ENCODE results near the gene KCNH5.
"Not testable (repeated sequence)": the region's sequence is repeated elsewhere in the genome, so short reads cannot be mapped to it uniquely, and the experiment has no call there.

The KCNH5 gene

GRCh38 chr14:62796431-62796830, 248.8 kb downstream of the KCNH5 start:
- Histone ChIP-seq H3K4me1 (ENCODE audit: insufficient read depth, low read length) (no peaks in the 10 kb centered on the region), H3K27me3 (ENCODE audit: control insufficient read depth in 1 of 2, insufficient read depth in 2 of 2, low read length in 2 of 2) (no peaks in the 10 kb centered on the region), H3K36me3 (ENCODE audit: insufficient read depth, low read length) (no peaks in the 10 kb centered on the region), H3K9ac (ENCODE audit: low read length) (no peak overlapping the region), H3K27ac (ENCODE audit: low read depth, low read length) (no peak overlapping the region), H3K4me3 (ENCODE audit: low read depth in 1 of 2, low read length in 2 of 2) (no peak overlapping the region), H3K9me3 (ENCODE audit: low read length) (no peaks in the 10 kb centered on the region)

GRCh38 chr14:62792578-62792977, 252.7 kb downstream of the KCNH5 start:
- Histone ChIP-seq H3K9me3 (ENCODE audit: low read length) (no peaks in the 10 kb centered on the region), H3K27ac (ENCODE audit: low read depth, low read length) (no peak overlapping the region), H3K4me1 (ENCODE audit: insufficient read depth, low read length) (no peaks in the 10 kb centered on the region), H3K9ac (ENCODE audit: low read length) (no peak overlapping the region), H3K36me3 (ENCODE audit: insufficient read depth, low read length) (no peaks in the 10 kb centered on the region), H3K27me3 (ENCODE audit: control insufficient read depth in 1 of 2, insufficient read depth in 2 of 2, low read length in 2 of 2) (no peaks in the 10 kb centered on the region), H3K4me3 (ENCODE audit: low read depth in 1 of 2, low read length in 2 of 2) (no peak overlapping the region)

- H3K4me1 ChIP-seq (ENCODE audit: insufficient read depth, low read length); H3K27ac ChIP-seq (ENCODE audit: low read depth, low read length); H3K9ac ChIP-seq (ENCODE audit: low read length); H3K36me3 ChIP-seq (ENCODE audit: insufficient read depth, low read length); H3K27me3 ChIP-seq (ENCODE audit: control insufficient read depth in 1 of 2, insufficient read depth in 2 of 2, low read length in 2 of 2); H3K4me3 ChIP-seq (ENCODE audit: low read depth in 1 of 2, low read length in 2 of 2); H3K9me3 ChIP-seq (ENCODE audit: low read length): not testable (repeated sequence)
These were observed 263.9 kb downstream of the KCNH5 start for GRCh38 chr14:62781328-62781727.

GRCh38 chr14:62778852-62779251, 266.4 kb downstream of the KCNH5 start:
- H3K4me1 ChIP-seq (ENCODE audit: insufficient read depth, low read length), result no peaks in the 10 kb centered on the region
- no peaks in the 10 kb centered on the region for H3K27me3 ChIP-seq (ENCODE audit: control insufficient read depth in 1 of 2, insufficient read depth in 2 of 2, low read length in 2 of 2)
- H3K9ac ChIP-seq (ENCODE audit: low read length), result no peak overlapping the region
- no peaks in the 10 kb centered on the region for H3K9me3 ChIP-seq (ENCODE audit: low read length)
- H3K27ac ChIP-seq (ENCODE audit: low read depth, low read length), result no peak overlapping the region
- H3K36me3 ChIP-seq (ENCODE audit: insufficient read depth, low read length), result no peaks in the 10 kb centered on the region
- no peak overlapping the region for H3K4me3 ChIP-seq (ENCODE audit: low read depth in 1 of 2, low read length in 2 of 2)

GRCh38 chr14:62778310-62778709, 266.9 kb downstream of the KCNH5 start:
- H3K27ac ChIP-seq (ENCODE audit: low read depth, low read length), result no peak overlapping the region
- H3K27me3 ChIP-seq (ENCODE audit: control insufficient read depth in 1 of 2, insufficient read depth in 2 of 2, low read length in 2 of 2), result no peaks in the 10 kb centered on the region
- no peaks in the 10 kb centered on the region for H3K9me3 ChIP-seq (ENCODE audit: low read length)
- no peak overlapping the region for H3K4me3 ChIP-seq (ENCODE audit: low read depth in 1 of 2, low read length in 2 of 2)
- H3K36me3 ChIP-seq (ENCODE audit: insufficient read depth, low read length), result no peaks in the 10 kb centered on the region
- no peaks in the 10 kb centered on the region for H3K4me1 ChIP-seq (ENCODE audit: insufficient read depth, low read length)
- H3K9ac ChIP-seq (ENCODE audit: low read length), result no peak overlapping the region

- Histone ChIP-seq H3K36me3 (ENCODE audit: insufficient read depth, low read length) (no peaks in the 10 kb centered on the region), H3K27me3 (ENCODE audit: control insufficient read depth in 1 of 2, insufficient read depth in 2 of 2, low read length in 2 of 2) (no peaks in the 10 kb centered on the region), H3K27ac (ENCODE audit: low read depth, low read length) (no peak overlapping the region), H3K4me3 (ENCODE audit: low read depth in 1 of 2, low read length in 2 of 2) (no peak overlapping the region), H3K9me3 (ENCODE audit: low read length) (no peaks in the 10 kb centered on the region), H3K4me1 (ENCODE audit: insufficient read depth, low read length) (no peaks in the 10 kb centered on the region), H3K9ac (ENCODE audit: low read length) (no peak overlapping the region)
These were observed 267.7 kb downstream of the KCNH5 start for GRCh38 chr14:62777510-62777909.

- no peak overlapping the region for H3K9ac ChIP-seq (ENCODE audit: low read length)
- H3K4me1 ChIP-seq (ENCODE audit: insufficient read depth, low read length), result no peaks in the 10 kb centered on the region
- no peaks in the 10 kb centered on the region for H3K9me3 ChIP-seq (ENCODE audit: low read length)
- no peaks in the 10 kb centered on the region for H3K27me3 ChIP-seq (ENCODE audit: control insufficient read depth in 1 of 2, insufficient read depth in 2 of 2, low read length in 2 of 2)
- H3K36me3 ChIP-seq (ENCODE audit: insufficient read depth, low read length), result no peaks in the 10 kb centered on the region
- no peak overlapping the region for H3K27ac ChIP-seq (ENCODE audit: low read depth, low read length)
- no peak overlapping the region for H3K4me3 ChIP-seq (ENCODE audit: low read depth in 1 of 2, low read length in 2 of 2)
These were observed 269.0 kb downstream of the KCNH5 start for GRCh38 chr14:62776300-62776699.

- H3K27me3 ChIP-seq (ENCODE audit: control insufficient read depth in 1 of 2, insufficient read depth in 2 of 2, low read length in 2 of 2), result no peaks in the 10 kb centered on the region
- H3K36me3 ChIP-seq (ENCODE audit: insufficient read depth, low read length), result no peaks in the 10 kb centered on the region
- H3K4me3 ChIP-seq (ENCODE audit: low read depth in 1 of 2, low read length in 2 of 2), result no peak overlapping the region
- H3K9ac ChIP-seq (ENCODE audit: low read length), result no peak overlapping the region
- H3K27ac ChIP-seq (ENCODE audit: low read depth, low read length), result no peak overlapping the region
- H3K4me1 ChIP-seq (ENCODE audit: insufficient read depth, low read length), result no peaks in the 10 kb centered on the region
- H3K9me3 ChIP-seq (ENCODE audit: low read length), result no peaks in the 10 kb centered on the region
These were observed 276.5 kb downstream of the KCNH5 start for GRCh38 chr14:62768753-62769152.

- Histone ChIP-seq H3K9ac (ENCODE audit: low read length) (no peak overlapping the region), H3K4me1 (ENCODE audit: insufficient read depth, low read length) (no peaks in the 10 kb centered on the region), H3K9me3 (ENCODE audit: low read length) (no peaks in the 10 kb centered on the region), H3K36me3 (ENCODE audit: insufficient read depth, low read length) (no peaks in the 10 kb centered on the region), H3K27me3 (ENCODE audit: control insufficient read depth in 1 of 2, insufficient read depth in 2 of 2, low read length in 2 of 2) (no peaks in the 10 kb centered on the region), H3K27ac (ENCODE audit: low read depth, low read length) (no peak overlapping the region), H3K4me3 (ENCODE audit: low read depth in 1 of 2, low read length in 2 of 2) (no peak overlapping the region)
These were observed 281.3 kb downstream of the KCNH5 start for GRCh38 chr14:62763951-62764350.

GRCh38 chr14:62759796-62760195, 285.5 kb downstream of the KCNH5 start:
- Histone ChIP-seq H3K9me3 (ENCODE audit: low read length) (no peaks in the 10 kb centered on the region), H3K27me3 (ENCODE audit: control insufficient read depth in 1 of 2, insufficient read depth in 2 of 2, low read length in 2 of 2) (no peaks in the 10 kb centered on the region), H3K9ac (ENCODE audit: low read length) (no peak overlapping the region), H3K27ac (ENCODE audit: low read depth, low read length) (no peak overlapping the region), H3K36me3 (ENCODE audit: insufficient read depth, low read length) (no peaks in the 10 kb centered on the region), H3K4me3 (ENCODE audit: low read depth in 1 of 2, low read length in 2 of 2) (no peak overlapping the region), H3K4me1 (ENCODE audit: insufficient read depth, low read length) (no peaks in the 10 kb centered on the region)

- not testable (repeated sequence) for H3K4me1 ChIP-seq (ENCODE audit: insufficient read depth, low read length); H3K27ac ChIP-seq (ENCODE audit: low read depth, low read length); H3K4me3 ChIP-seq (ENCODE audit: low read depth in 1 of 2, low read length in 2 of 2); H3K27me3 ChIP-seq (ENCODE audit: control insufficient read depth in 1 of 2, insufficient read depth in 2 of 2, low read length in 2 of 2); H3K9ac ChIP-seq (ENCODE audit: low read length); H3K9me3 ChIP-seq (ENCODE audit: low read length); H3K36me3 ChIP-seq (ENCODE audit: insufficient read depth, low read length)
These were observed 298.4 kb downstream of the KCNH5 start for GRCh38 chr14:62746881-62747280.

- Histone ChIP-seq H3K9me3 (ENCODE audit: low read length) (no peaks in the 10 kb centered on the region), H3K36me3 (ENCODE audit: insufficient read depth, low read length) (no peaks in the 10 kb centered on the region), H3K4me3 (ENCODE audit: low read depth in 1 of 2, low read length in 2 of 2) (no peak overlapping the region), H3K9ac (ENCODE audit: low read length) (no peak overlapping the region), H3K27me3 (ENCODE audit: control insufficient read depth in 1 of 2, insufficient read depth in 2 of 2, low read length in 2 of 2) (no peaks in the 10 kb centered on the region), H3K27ac (ENCODE audit: low read depth, low read length) (no peak overlapping the region), H3K4me1 (ENCODE audit: insufficient read depth, low read length) (no peaks in the 10 kb centered on the region)
These were observed 299.8 kb downstream of the KCNH5 start for GRCh38 chr14:62745496-62745895.
